NK-92 (cell line): Measurements from ENCODE around the gene GIPC3.
"Not testable (repeated sequence)": the region's sequence is repeated elsewhere in the genome, so short reads cannot be mapped to it uniquely, and the experiment has no call there.

ENCODE experiments used
- DNase-seq: peaks from one replicate; lab custom pipeline; 2025; ENCODE audit not compliant: unreplicated experiment; lab: John Stamatoyannopoulos, UW

GIPC3 gene

DNA sequence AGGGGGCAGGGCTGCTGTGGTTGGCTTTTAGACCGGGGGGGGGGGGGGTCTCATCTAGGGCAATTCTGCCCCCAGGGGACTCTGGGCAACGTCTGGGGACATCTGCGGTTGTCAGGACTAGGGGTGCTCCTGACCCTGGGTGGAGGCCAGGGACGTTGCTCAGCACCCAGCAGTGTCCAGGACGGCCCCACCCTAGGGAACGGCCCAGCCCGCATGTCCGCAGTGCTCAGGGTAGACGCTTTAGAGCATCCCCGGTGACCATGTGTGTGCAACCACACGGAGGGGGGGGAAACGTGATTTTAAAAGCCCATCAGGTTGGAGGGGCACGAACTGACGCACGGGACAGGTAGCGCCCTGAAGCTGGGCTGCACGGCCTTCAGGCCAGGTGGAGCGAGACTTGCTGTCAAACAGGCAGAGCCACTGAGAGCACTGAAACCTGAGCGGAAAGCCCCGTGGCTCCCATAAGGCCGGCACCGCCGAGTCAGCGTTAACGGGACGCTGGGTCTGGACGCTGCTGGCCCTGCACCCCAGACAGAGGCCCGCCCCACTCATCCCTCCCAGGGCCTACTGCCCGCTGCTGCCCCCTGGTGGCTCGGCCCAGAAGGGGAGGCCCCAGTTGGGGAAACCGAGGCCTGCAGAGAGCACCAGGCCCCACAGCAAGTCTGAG is 33.0 kb downstream of the GIPC3 start:
- no peak for DNase-seq

DNA sequence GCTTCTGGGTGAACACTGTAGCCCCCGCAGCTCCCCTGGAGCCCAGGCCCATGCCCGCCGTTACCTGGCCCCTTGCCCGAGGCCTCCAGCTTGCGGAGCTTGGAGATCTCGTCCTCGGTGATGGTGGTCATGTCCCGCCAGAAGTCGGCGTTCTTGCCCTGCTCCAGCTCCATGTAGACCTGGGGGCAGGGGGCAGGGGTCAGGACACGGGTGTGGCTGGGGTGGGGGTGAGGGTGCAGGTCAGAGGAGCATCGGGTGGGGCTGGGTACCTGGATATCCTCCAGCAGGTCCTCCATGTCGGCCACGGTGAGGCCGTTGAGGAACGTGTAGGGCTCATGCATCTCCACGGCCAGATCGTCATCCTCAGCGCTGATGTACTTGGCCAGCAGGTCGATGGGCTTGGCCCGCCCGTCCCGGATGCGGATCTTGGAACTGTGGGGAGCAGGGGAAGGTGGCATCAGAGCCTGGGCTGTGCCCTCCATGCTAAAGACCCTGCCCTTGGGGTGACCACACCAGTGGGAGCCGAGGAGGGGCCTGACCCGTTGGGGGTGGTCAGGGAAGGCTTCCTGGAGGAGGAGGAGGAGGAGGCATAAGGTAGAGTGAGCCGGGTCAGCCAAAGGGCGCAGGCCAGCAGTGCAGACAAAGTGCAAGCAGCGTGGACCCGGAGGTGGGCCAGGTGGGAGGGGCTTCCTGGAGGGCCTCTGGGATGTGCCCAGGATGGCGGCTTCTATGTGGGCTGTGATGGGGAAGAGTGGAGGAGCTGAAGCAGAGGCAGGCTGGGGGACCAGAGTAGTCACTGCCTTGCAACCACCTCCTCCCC is 33.7 kb downstream of the GIPC3 start:
- DNase-seq, result no peak

DNA sequence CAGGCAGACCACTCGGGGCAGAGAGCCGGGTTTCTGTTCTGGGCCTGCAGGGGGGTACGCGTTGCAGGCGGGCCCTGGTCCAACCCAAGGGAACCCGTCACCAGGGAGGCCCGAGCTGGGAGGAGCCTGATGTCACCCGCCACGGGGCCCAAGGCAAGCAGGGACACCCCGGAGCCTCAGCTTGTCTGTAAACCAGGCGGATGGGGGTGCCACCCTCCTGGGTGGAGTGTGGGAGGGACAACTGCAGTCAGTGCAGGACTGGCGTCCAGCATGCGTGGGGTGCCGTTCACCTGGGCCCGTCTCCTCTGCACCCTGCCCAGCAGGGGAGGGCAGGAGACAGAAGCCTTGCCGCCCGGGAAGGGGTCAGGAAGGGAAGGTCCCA is 34.3 kb downstream of the GIPC3 start:
- DNase-seq, result no peak

DNA sequence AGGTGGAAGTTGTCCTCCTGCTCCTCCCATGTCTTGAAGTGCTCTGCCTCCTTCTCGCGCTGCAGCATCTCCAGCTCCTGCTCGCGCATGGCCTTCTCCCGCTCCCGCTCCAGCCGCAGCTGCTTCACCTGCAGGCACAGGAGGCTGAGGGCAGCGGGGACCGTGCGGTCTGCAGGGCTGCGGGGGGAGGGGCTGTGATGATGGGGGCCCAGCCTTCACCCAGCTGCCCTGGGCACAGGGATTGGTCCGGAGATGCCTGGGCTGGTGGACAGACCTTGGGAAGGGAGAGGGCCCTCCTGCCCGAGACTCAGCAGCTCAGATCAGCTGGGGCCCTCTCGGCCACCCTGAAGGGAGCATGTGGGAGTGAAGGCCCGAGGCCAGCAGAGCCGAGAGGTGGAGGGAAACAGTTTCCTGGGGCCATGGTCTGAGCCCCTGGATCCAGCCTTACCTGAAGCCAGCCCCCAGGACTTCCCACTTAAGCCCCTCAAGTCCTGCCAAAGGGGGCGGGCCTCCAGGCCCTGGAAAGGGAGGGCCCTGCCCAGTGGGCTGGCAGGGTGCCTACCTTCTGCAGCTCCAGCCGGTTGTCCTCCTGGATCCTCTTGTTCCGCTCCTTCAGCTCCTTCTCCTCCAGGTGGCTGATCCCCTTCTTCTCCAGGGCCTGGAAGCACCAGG is 35.0 kb downstream of the GIPC3 start:
- no peak for DNase-seq

DNA sequence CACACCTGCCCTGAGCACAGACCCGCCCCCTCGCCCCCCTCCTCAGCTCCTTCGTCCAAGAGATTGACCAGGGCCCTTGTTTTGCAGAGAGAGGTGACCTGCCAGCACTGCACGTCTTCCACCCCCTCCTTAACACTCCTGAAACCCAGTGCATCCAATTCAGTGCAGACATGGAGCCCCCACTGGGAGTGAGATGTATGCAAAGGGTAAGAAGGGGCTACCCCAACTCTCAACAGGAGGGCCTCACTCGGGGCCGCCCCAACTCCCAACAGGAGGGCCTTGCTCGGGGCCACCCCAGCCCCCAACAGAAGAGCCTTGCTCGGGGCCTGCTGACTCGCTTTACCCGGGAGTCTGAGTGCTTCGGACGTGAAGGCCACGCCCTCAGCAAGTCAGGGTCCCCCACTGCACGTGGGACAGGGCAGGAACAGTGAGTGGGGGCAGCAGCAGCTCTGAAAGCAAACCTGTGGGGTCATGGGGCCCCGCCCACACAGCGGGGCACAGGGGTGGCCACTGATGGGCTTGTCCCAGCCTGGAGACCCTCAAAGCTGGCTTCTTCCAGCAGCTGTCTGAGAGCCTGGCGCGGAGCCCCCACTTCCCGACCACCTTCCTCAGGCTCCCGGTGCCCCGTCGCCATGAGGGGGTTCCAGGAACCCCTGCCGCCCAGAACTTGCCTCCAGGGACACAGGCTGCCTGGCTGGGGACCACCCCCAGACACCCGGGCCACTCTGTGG is 35.7 kb downstream of the GIPC3 start:
- DNase-seq, result no peak

GRCh38 chr19:3621689-3622088 is 36.4 kb downstream of the GIPC3 start:
- no peak for DNase-seq

- DNase-seq, result no peak
Measured at GRCh38 chr19:3622224-3622623, 36.9 kb downstream of the GIPC3 start.

DNA sequence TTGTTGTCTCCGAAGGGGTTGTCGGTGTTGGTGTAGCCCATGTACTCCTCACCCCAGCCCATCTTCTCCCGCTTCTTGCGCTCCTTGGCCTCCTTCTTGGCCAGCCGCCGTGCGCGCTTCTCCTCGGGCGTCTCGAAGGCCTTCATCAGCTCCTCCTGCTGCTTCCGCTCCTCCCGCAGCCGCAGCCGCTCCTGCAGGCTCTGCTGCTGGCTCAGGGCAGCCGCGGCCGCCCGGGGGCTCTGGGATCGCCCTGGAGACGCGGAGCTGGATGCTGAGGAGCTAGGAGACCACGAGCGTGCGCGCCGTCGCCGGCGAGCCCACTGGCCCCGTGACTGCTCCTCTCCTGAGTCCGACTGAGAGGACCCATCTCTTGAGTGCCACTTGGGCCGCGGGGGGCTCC is 38.4 kb downstream of the GIPC3 start:
- no peak for DNase-seq

DNA sequence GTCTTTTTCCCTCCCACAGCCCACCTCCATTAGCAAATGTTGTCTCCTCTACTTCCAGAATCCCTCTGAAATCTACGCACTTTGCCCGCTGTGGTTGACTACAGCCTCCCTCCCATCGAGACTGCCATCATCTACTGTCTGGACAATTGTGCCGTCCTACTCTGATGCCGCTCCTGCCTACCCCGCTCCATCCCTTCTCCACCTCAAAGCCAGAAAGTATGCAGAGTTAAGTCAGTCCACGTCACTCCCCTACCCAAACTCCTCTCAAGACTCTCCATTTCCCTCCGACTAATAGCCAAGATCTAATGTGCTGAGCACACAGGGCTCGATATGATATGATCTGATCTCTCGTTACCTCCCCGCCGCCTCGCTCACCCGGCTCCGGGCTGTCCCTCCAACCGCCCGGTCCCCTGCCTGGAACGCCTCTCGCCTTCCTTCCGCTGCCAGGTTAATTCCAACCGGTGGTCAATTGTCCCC is 40.8 kb downstream of the GIPC3 start:
- DNase-seq, result no peak

GRCh38 chr19:3626473-3627350 is 41.4 kb downstream of the GIPC3 start, which contains the start of gene CACTIN:
TSS of gene CACTIN (minus strand) at chr19:3626790. CDS start at chr19:3626762, 28 bp downstream.
- DNase-seq, result peak; percentile 81

- no peak for DNase-seq
Measured at GRCh38 chr19:3627351-3627723, 42.1 kb downstream of the GIPC3 start.

GRCh38 chr19:3628766-3629165 is 43.5 kb downstream of the GIPC3 start:
- DNase-seq, result not testable (repeated sequence)

GRCh38 chr19:3631053-3631861 is 46.0 kb downstream of the GIPC3 start:
- DNase-seq, result no peak

GRCh38 chr19:3632098-3632497 is 46.8 kb downstream of the GIPC3 start:
- no peak for DNase-seq

DNA sequence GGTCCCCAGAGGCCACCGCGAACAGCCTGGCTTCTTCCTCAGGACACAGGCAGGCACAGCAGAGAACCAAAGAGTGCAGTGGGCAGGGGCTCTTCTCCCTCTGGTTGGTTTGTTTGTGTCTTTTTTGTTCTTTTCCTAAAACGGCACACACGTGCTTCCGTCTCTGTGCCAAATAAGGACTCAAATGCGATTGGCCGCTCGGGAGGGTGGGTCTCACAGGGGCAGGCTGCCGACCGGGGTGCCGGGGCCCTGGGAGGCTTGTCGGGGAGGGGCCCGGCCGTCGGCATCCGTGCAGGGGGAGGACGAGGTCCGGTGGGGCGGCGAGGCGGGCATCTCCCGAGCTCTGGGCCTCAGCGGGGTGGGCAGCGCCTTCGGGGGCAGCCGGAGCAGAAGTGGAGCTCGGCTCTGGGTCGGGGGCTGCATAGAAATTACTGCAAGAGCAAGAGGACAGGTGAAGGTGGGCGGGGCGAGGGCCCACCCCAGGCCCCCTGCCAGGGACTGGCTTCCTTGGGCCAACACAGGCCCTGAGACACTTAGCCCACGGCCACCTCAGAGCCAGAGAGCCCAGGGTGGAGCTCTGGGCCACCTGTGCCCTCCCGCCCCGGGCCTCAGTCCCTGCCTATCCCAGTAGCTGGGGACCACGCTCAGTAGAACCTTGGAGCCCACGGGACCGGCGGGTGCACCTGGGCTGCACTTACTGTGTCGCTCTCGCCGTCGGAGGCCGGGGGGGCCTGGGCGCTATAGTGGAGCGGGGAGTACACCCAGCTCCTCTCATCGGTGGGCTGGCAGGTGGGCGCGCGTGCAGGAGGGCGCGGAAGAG is 47.7 kb downstream of the GIPC3 start:
- DNase-seq, result no peak

- no peak for DNase-seq
Measured at GRCh38 chr19:3633559-3633988, 48.3 kb downstream of the GIPC3 start.

GRCh38 chr19:3634496-3635045 is 49.3 kb downstream of the GIPC3 start:
- DNase-seq, result no peak

DNA sequence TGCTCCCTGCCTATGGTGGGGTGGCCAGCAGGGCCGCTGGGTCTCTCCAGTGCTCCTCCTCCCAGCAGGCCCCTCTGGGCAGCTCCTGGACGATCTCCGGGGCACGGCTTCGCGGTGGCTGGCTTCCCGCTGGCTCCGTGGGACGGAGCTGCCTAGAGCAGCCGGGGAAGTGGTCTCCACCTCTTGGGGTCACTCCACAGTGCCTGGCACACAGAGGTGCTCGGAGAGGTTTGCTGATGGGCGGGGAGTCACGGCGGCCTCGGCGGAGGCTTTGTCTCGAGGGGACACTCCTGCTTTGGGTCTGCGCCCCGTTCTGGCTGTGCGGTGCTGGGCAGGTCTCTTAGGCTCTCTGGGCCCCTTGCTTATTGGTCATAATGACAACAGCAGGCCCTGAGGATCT is 51.2 kb downstream of the GIPC3 start:
- no peak for DNase-seq
